BE2C (cell line): ENCODE measurements around the gene RMI2.

Experiments used
- DNase-seq: peaks from one replicate; pipeline ENCODE4 v3.0.0-alpha.2; 2020
- H3K27me3 ChIP-seq: fragments of 250-450 bp; sonication (Bioruptor Pico); 2 replicates; pipeline ENCODE4 v1.5.1; 2020; ENCODE audit warnings: mild to moderate bottlenecking
- H3K36me3 ChIP-seq: fragments of 250-450 bp; sonication (Bioruptor Pico); 2 replicates; pipeline ENCODE4 v1.5.1; 2020; ENCODE audit warnings: mild to moderate bottlenecking
- H3K4me1 ChIP-seq: fragments of 250-450 bp; sonication (Bioruptor Pico); 2 replicates; pipeline ENCODE4 v1.5.1; 2020
- H3K4me3 ChIP-seq: 2 replicates; pipeline ENCODE4 v1.5.1; 2011; ENCODE audit warnings: low read depth, low read length
- H3K9me3 ChIP-seq: fragments of 250-450 bp; sonication (Bioruptor Pico); 2 replicates; pipeline ENCODE4 v1.5.1; 2020
- TF ChIP-seq, protein P1 (sequence below): IDR thresholded peaks from 2 replicates; pipeline ENCODE4 v1.5.1; 2012; ENCODE audit warnings: mild to moderate bottlenecking, low read depth, low read length

RMI2 gene

DNA sequence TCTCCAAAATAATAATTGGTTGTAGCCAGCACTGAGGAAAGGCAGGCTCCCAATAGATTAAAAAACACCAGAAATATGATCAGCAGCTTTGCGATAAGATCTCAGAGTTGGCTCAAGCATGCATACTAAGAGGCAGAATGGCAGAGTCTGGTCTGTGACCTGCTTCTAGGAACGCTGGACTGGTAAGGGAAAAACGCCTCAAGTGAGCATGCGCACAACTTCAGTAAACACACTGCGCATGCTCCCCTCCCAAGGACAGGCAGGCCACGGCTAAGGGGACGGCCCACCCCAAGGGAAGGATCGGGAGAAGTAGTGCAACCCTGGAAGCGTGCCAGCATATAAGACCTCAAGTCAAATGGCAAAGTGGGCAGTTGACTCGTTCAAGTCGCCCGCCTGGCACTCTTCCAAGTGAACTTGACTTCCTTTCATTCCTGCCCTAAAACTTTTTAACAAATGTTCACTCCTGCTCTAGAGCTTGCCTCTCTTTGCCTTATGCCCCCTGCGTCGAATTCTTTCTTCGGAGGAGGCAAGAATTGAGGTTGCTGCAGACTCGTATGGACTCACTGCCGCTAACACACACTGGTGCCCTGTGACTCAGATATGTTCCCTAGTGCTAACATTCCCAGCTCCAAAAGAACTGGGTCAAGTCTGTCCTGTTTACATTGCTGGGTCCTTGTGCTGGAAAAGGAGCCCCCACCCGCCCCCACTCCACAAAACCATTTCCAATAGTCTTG lies 41.7 kb upstream of the RMI2 start:
- no peaks in the 10 kb centered on the region for H3K36me3 ChIP-seq
- no peaks in the 10 kb centered on the region for H3K9me3 ChIP-seq
- TF ChIP-seq, protein P1, sequence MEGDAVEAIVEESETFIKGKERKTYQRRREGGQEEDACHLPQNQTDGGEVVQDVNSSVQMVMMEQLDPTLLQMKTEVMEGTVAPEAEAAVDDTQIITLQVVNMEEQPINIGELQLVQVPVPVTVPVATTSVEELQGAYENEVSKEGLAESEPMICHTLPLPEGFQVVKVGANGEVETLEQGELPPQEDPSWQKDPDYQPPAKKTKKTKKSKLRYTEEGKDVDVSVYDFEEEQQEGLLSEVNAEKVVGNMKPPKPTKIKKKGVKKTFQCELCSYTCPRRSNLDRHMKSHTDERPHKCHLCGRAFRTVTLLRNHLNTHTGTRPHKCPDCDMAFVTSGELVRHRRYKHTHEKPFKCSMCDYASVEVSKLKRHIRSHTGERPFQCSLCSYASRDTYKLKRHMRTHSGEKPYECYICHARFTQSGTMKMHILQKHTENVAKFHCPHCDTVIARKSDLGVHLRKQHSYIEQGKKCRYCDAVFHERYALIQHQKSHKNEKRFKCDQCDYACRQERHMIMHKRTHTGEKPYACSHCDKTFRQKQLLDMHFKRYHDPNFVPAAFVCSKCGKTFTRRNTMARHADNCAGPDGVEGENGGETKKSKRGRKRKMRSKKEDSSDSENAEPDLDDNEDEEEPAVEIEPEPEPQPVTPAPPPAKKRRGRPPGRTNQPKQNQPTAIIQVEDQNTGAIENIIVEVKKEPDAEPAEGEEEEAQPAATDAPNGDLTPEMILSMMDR = no peak
- H3K4me3 ChIP-seq = peak overlapping the region; percentile 8
- H3K27me3 ChIP-seq = no peaks in the 10 kb centered on the region
- DNase-seq = peak; percentile 75
- peaks cover 7% of the 10 kb centered on the region for H3K4me1 ChIP-seq

GRCh38 chr16:11306381-11306780 lies 38.9 kb upstream of the RMI2 start:
- TF ChIP-seq, protein P1 = no peak
- Histone ChIP-seq H3K4me1 (peaks cover 7% of the 10 kb centered on the region), H3K36me3 (no peaks in the 10 kb centered on the region), H3K9me3 (no peaks in the 10 kb centered on the region; the same call in 1 of the 2 replicates), H3K4me3 (no peak overlapping the region), H3K27me3 (no peaks in the 10 kb centered on the region)
- DNase-seq = no peak

- peaks cover 7% of the 10 kb centered on the region for H3K4me1 ChIP-seq
Measured at GRCh38 chr16:11306997-11307638, 38.1 kb upstream of the RMI2 start.

GRCh38 chr16:11307639-11308492 lies 37.4 kb upstream of the RMI2 start:
- Histone ChIP-seq H3K27me3 (no peaks in the 10 kb centered on the region), H3K36me3 (no peaks in the 10 kb centered on the region), H3K4me3 (no peak overlapping the region), H3K4me1 (peaks cover 7% of the 10 kb centered on the region), H3K9me3 (no peaks in the 10 kb centered on the region; the same call in 1 of the 2 replicates)
- TF ChIP-seq, protein P1 = no peak
- DNase-seq = no peak

More at GRCh38 chr16:11306997-11307638, 38.1 kb upstream of the RMI2 start:
- no peaks in the 10 kb centered on the region; the same call in 1 of the 2 replicates for H3K9me3 ChIP-seq
- TF ChIP-seq, protein P1 = no peak
- DNase-seq = no peak
- H3K27me3 ChIP-seq = no peaks in the 10 kb centered on the region
- no peaks in the 10 kb centered on the region for H3K36me3 ChIP-seq
- H3K4me3 ChIP-seq = no peak overlapping the region

- TF ChIP-seq, protein P1 = no peak
- H3K36me3 ChIP-seq = no peaks in the 10 kb centered on the region
- peak; percentile 55 for DNase-seq
- H3K4me1 ChIP-seq = 0 out of 2 replicates have a peak, but pooled peaks cover 1% of the 10 kb centered on the region
- H3K4me3 ChIP-seq = no peak overlapping the region
- no peaks in the 10 kb centered on the region; the same call in 1 of the 2 replicates for H3K9me3 ChIP-seq
- no peaks in the 10 kb centered on the region for H3K27me3 ChIP-seq
Measured at GRCh38 chr16:11308493-11309283, 36.6 kb upstream of the RMI2 start.
